Caco-2 (cell line): ENCODE measurements around the gene CDKN1C. TPM values are rescaled to one million over a fixed set of nuclear protein-coding genes. Genes with fewer than 3 reads are reported as not detected.

Source experiments
- BruUV-seq: library from RNA; stranded (reverse); fragments of 400-500 nt; replicated peaks from 2 replicates; lab custom pipeline; 2021; lab: Mats Ljungman, UMichigan
- CTCF ChIA-PET: fragments of 300-600 bp; sonication (Branson Sonifier 250); formaldehyde crosslinking; loops from one replicate; lab custom pipeline; 2022; ENCODE audit warnings: antibody characterized with exemption; lab: Charles Lee
- POLR2A ChIA-PET: fragments of 300-600 bp; sonication (Branson Sonifier 250); formaldehyde crosslinking; loops from one replicate; lab custom pipeline; 2022; ENCODE audit warnings: antibody characterized with exemption; lab: Charles Lee
- DNase-seq, 2 experiments: peaks; one replicate each; pipeline versions ENCODE4 v3.0.0 to v3.0.0-alpha.2; 2020 to 2022
- H3K27me3 ChIP-seq: replicated peaks from 2 replicates; pipeline ENCODE4 v1.6.0; 2011; ENCODE audit warnings: low read length; ENCODE audit not compliant: control insufficient read depth, insufficient read depth
- H3K36me3 ChIP-seq: 2 replicates; pipeline ENCODE4 v1.5.1; 2011; ENCODE audit warnings: low read length; ENCODE audit not compliant: control insufficient read depth, insufficient read depth
- H3K4me1 ChIP-seq: fragments of 250-450 bp; sonication (Bioruptor Pico); 2 replicates; pipeline ENCODE4 v1.5.1; 2020; ENCODE audit warnings: mild to moderate bottlenecking
- H3K4me3 ChIP-seq: 2 replicates; pipeline ENCODE4 v1.5.1; 2011; ENCODE audit warnings: low read depth, mild to moderate bottlenecking, control low read depth, low read length
- H3K9me3 ChIP-seq: fragments of 250-450 bp; sonication (Bioruptor Pico); 2 replicates; pipeline ENCODE4 v1.5.1; 2020; ENCODE audit warnings: mild to moderate bottlenecking, moderate library complexity
- H3K27ac Mint-ChIP-seq: one replicate; pipeline ENCODE4 v1.8.0; 2022; ENCODE audit warnings: mixed read lengths; ENCODE audit not compliant: unreplicated experiment
- H3K27me3 Mint-ChIP-seq: one replicate; pipeline ENCODE4 v1.8.0; 2022; ENCODE audit warnings: mixed read lengths; ENCODE audit not compliant: insufficient read depth, unreplicated experiment
- H3K36me3 Mint-ChIP-seq: one replicate; pipeline ENCODE4 v1.8.0; 2022; ENCODE audit warnings: mild to moderate bottlenecking, mixed read lengths; ENCODE audit not compliant: insufficient read depth, unreplicated experiment
- H3K4me1 Mint-ChIP-seq: one replicate; pipeline ENCODE4 v1.8.0; 2022; ENCODE audit warnings: low read depth, mixed read lengths; ENCODE audit not compliant: unreplicated experiment
- H3K4me3 Mint-ChIP-seq: one replicate; pipeline ENCODE4 v1.8.0; 2022; ENCODE audit warnings: mild to moderate bottlenecking, moderate library complexity, mixed read lengths; ENCODE audit not compliant: unreplicated experiment
- H3K9me3 Mint-ChIP-seq: one replicate; pipeline ENCODE4 v1.8.0; 2022; ENCODE audit warnings: mixed read lengths; ENCODE audit not compliant: unreplicated experiment
- CTCF ChIP-seq, 2 experiments: fragments of 200-600 bp in 1 of 2; IDR thresholded peaks; 1 replicate in 1 of 2; 2 replicates in 1 of 2; pipeline versions ENCODE4 v1.5.1 to v1.8.0; 2011 to 2022; ENCODE audit warnings: antibody characterized with exemption in 1 of 2, control low read depth in 1 of 2, inconsistent platforms in 1 of 2, low read depth in 1 of 2, low read length in 1 of 2, mild to moderate bottlenecking in 1 of 2, moderate library complexity in 1 of 2; ENCODE audit not compliant: insufficient read depth in 1 of 2, severe bottlenecking in 1 of 2, unreplicated experiment in 1 of 2
- intact Hi-C: fragments of 100-400 bp; cut with micrococcal nuclease; formaldehyde crosslinking; loops from one replicate; pipeline ENCODE4 v1.10.0; 2022; ENCODE audit not compliant: unreplicated experiment
- total RNA-seq: library from RNA; stranded (reverse); gene quantifications from 2 replicates; pipeline ENCODE4 v1.2.3, GENCODE V29; 2022

Gene CDKN1C
- total RNA-seq, 1 experiment from 2014 or later = 25.5 TPM

- Mint-ChIP-seq H3K4me3 (no peak overlapping the region), H3K4me1 (peaks cover 15% of the 10 kb centered on the region), H3K9me3 (no peaks in the 10 kb centered on the region), H3K27ac (peak overlapping the region; percentile 22), H3K27me3 (no peaks in the 10 kb centered on the region), H3K36me3 (peaks cover 6% of the 10 kb centered on the region)
- intact Hi-C loops = no loop called here
- CTCF ChIA-PET = no interaction called here
- H3K4me3 ChIP-seq = no peak overlapping the region
- no peaks in the 10 kb centered on the region; the same call in 1 of the 2 replicates for H3K9me3 ChIP-seq
- DNase-seq = no peak
- H3K4me1 ChIP-seq = peaks cover 24% of the 10 kb centered on the region
- no TSS peak for BruUV-seq
- H3K27me3 ChIP-seq = no peaks in the 10 kb centered on the region
- no peaks in the 10 kb centered on the region for H3K36me3 ChIP-seq
- POLR2A ChIA-PET = no interaction called here
- no peak for TF ChIP-seq CTCF (IDR thresholded peaks at IDR 0.05; ENCODE audit: insufficient read depth in 1 of 2, low read depth in 1 of 2, low read length in 1 of 2, severe bottlenecking in 1 of 2, unreplicated experiment in 1 of 2)
Measured at GRCh38 chr11:2899080-2899783, 13.7 kb upstream of the CDKN1C start.

- Mint-ChIP-seq H3K9me3 (no peaks in the 10 kb centered on the region), H3K4me1 (peaks cover 10% of the 10 kb centered on the region), H3K4me3 (no peak overlapping the region), H3K27me3 (no peaks in the 10 kb centered on the region), H3K36me3 (peaks cover 6% of the 10 kb centered on the region), H3K27ac (peak overlapping the region; percentile 5)
- Histone ChIP-seq H3K9me3 (no peaks in the 10 kb centered on the region), H3K4me3 (no peak overlapping the region), H3K36me3 (no peaks in the 10 kb centered on the region), H3K27me3 (no peaks in the 10 kb centered on the region), H3K4me1 (peaks cover 17% of the 10 kb centered on the region)
- ChIA-PET POLR2A (no interaction called here), CTCF (no interaction called here)
- intact Hi-C loops = no loop called here
- DNase-seq = no peak
- no TSS peak for BruUV-seq
- no peak for TF ChIP-seq CTCF (IDR thresholded peaks at IDR 0.05; ENCODE audit: insufficient read depth in 1 of 2, low read depth in 1 of 2, low read length in 1 of 2, severe bottlenecking in 1 of 2, unreplicated experiment in 1 of 2)
Measured at GRCh38 chr11:2898366-2899079, 12.9 kb upstream of the CDKN1C start.

GRCh38 chr11:2897048-2897447 lies 11.5 kb upstream of the CDKN1C start:
- ChIA-PET POLR2A (no interaction called here), CTCF (no interaction called here)
- Histone ChIP-seq H3K27me3 (no peaks in the 10 kb centered on the region), H3K4me3 (no peak overlapping the region), H3K36me3 (no peaks in the 10 kb centered on the region), H3K9me3 (no peaks in the 10 kb centered on the region), H3K4me1 (peaks cover 9% of the 10 kb centered on the region)
- DNase-seq = no peak
- Mint-ChIP-seq H3K4me3 (no peak overlapping the region), H3K27ac (no peak overlapping the region), H3K36me3 (peaks cover 6% of the 10 kb centered on the region), H3K27me3 (no peaks in the 10 kb centered on the region), H3K9me3 (no peaks in the 10 kb centered on the region), H3K4me1 (peaks cover 9% of the 10 kb centered on the region)
- TF ChIP-seq CTCF (IDR thresholded peaks at IDR 0.05; ENCODE audit: insufficient read depth in 1 of 2, low read depth in 1 of 2, low read length in 1 of 2, severe bottlenecking in 1 of 2, unreplicated experiment in 1 of 2) = no peak
- no TSS peak for BruUV-seq
- intact Hi-C loops = no loop called here
